Trophoblast cell (in vitro differentiated cells and primary cell): ENCODE measurements around the gene USP43.

Experiments used
- DNase-seq, 2 donors: peaks; one replicate each; pipeline ENCODE4 v3.0.0-alpha.2; 2016
- H2AFZ ChIP-seq: 2 replicates; pipeline ENCODE4 v1.6.1; 2013; ENCODE audit warnings: low read length, moderate library complexity, mild to moderate bottlenecking; ENCODE audit not compliant: insufficient read depth, poor library complexity
- H2AK5ac ChIP-seq: 2 replicates; pipeline ENCODE4 v1.6.1; 2013; ENCODE audit warnings: mild to moderate bottlenecking, low read length
- H2BK120ac ChIP-seq: 2 replicates; pipeline ENCODE4 v1.6.1; 2013; ENCODE audit warnings: low read length, mild to moderate bottlenecking, moderate library complexity; ENCODE audit not compliant: insufficient read depth, poor library complexity
- H2BK12ac ChIP-seq: 2 replicates; pipeline ENCODE4 v1.6.1; 2013; ENCODE audit warnings: mild to moderate bottlenecking, low read length, moderate library complexity
- H2BK5ac ChIP-seq: 2 replicates; pipeline ENCODE4 v1.6.1; 2013; ENCODE audit warnings: low read length, low read depth, moderate library complexity, mild to moderate bottlenecking; ENCODE audit not compliant: poor library complexity
- H3K14ac ChIP-seq: 2 replicates; pipeline ENCODE4 v1.6.1; 2013; ENCODE audit warnings: mild to moderate bottlenecking, low read length
- H3K18ac ChIP-seq: 2 replicates; pipeline ENCODE4 v1.6.1; 2013; ENCODE audit warnings: mild to moderate bottlenecking, low read length
- H3K23ac ChIP-seq: 2 replicates; pipeline ENCODE4 v1.6.1; 2013; ENCODE audit warnings: low read length
- H3K27ac ChIP-seq: 2 replicates; pipeline ENCODE4 v1.5.1; 2013; ENCODE audit warnings: low read depth, mild to moderate bottlenecking, inconsistent platforms, low read length, moderate library complexity
- H3K27me3 ChIP-seq: 2 replicates; pipeline ENCODE4 v1.6.1; 2013; ENCODE audit warnings: inconsistent platforms, mild to moderate bottlenecking, low read length, moderate library complexity; ENCODE audit not compliant: insufficient read depth
- H3K36me3 ChIP-seq, 2 experiments: 1 replicate in 1 of 2; 2 replicates in 1 of 2; pipeline ENCODE4 v1.6.1; 2013; ENCODE audit warnings: low read length in 2 of 2, mild to moderate bottlenecking in 2 of 2, moderate library complexity in 1 of 2; ENCODE audit not compliant: insufficient read depth in 2 of 2, control insufficient read depth in 1 of 2
- H3K4ac ChIP-seq: 2 replicates; pipeline ENCODE4 v1.6.1; 2013; ENCODE audit warnings: low read depth, mild to moderate bottlenecking, low read length, moderate library complexity
- H3K4me1 ChIP-seq, 2 experiments: 1 replicate in 1 of 2; 2 replicates in 1 of 2; pipeline ENCODE4 v1.6.1; 2013; ENCODE audit warnings: low read length in 2 of 2, mild to moderate bottlenecking in 2 of 2, moderate library complexity in 1 of 2; ENCODE audit not compliant: insufficient read depth in 2 of 2, control insufficient read depth in 1 of 2
- H3K4me2 ChIP-seq: 2 replicates; pipeline ENCODE4 v1.6.1; 2013; ENCODE audit warnings: inconsistent platforms, mild to moderate bottlenecking, low read length, moderate library complexity
- H3K4me3 ChIP-seq: 2 replicates; pipeline ENCODE4 v1.5.1; 2013; ENCODE audit warnings: mild to moderate bottlenecking, low read depth, low read length, inconsistent platforms
- H3K79me1 ChIP-seq: one replicate; pipeline ENCODE4 v1.6.1; 2013; ENCODE audit warnings: low read length
- H3K79me2 ChIP-seq: 2 replicates; pipeline ENCODE4 v1.6.1; 2013; ENCODE audit warnings: low read length, mild to moderate bottlenecking; ENCODE audit not compliant: control insufficient read depth, insufficient read depth, poor library complexity
- H3K9ac ChIP-seq: 2 replicates; pipeline ENCODE4 v1.6.1; 2013; ENCODE audit warnings: mild to moderate bottlenecking, low read length
- H3K9me3 ChIP-seq: 2 replicates; pipeline ENCODE4 v1.6.1; 2013; ENCODE audit warnings: low read depth, mild to moderate bottlenecking, control low read depth, inconsistent platforms, low read length; ENCODE audit not compliant: insufficient read depth
- H4K12ac ChIP-seq: 2 replicates; pipeline ENCODE4 v1.6.1; 2013; ENCODE audit warnings: low read depth, mild to moderate bottlenecking, low read length, moderate library complexity
- H4K8ac ChIP-seq: 2 replicates; pipeline ENCODE4 v1.6.1; 2013; ENCODE audit warnings: low read depth, mild to moderate bottlenecking, low read length, moderate library complexity
- H4K91ac ChIP-seq: one replicate; pipeline ENCODE4 v1.6.1; 2013; ENCODE audit warnings: low read depth, mild to moderate bottlenecking, low read length, moderate library complexity
- WGBS: extraction: QIAGEN DNeasy Blood & Tissue Kit; methylation state at CpG from one replicate; pipeline ENCODE4 v1.1.7; 2013; ENCODE audit warnings: missing lambda C conversion rate; ENCODE audit not compliant: insufficient read length, insufficient coverage; ENCODE audit errors: extremely low coverage; 5-methylcytosine and 5-hydroxymethylcytosine counted together

USP43 gene

DNA sequence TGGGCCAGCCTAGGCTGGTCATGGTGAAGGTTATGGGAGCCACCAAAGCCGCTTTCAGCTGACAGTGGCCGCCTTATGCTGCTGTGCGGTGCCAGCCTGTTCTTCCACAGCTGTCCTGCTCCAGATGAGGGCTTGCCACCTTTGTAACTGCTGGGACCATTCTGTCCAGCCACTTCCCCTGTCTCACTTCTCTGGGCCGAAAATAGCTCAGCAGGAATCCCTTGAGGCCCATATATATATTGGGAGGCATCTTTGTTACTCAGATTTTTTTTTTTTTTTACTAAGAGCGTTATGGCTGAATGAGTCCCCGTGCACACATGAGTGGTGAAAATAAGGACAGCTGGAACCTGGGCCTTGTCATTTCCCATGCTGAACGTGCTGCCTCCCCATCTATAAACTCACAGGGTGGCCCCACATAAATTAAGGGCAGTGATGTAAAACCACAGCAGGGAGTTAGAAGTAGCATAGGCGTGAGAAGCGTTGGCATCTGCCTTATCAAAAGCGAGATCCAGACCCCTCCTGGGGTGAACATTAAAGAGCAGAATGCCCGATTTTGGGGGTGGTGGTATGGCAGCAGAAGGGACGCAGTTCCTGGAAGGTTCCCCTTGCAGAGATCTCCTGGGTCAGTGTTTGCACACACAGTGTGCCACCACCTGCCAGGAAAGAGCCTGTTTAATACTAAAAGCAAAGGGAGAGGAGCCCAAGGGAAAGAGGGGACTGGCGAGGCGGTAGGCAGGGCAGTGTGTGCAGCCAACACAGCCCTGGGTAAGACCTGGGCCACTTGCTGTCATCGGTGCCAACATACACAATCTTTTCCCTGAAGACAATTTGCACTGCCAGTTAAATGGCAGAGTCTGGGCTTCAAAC is 57.8 kb downstream of the USP43 start:
- Histone ChIP-seq H4K91ac (peak overlapping the region; percentile 2), H3K4me1 (peaks cover 22 to 24% of the 10 kb centered on the region in 2 experiments), H2AK5ac (peak overlapping the region; percentile 62), H2BK120ac (peak overlapping the region; percentile 5), H3K79me1 (peaks cover 8% of the 10 kb centered on the region), H3K9me3 (peaks cover 3% of the 10 kb centered on the region), H3K79me2 (no peaks in the 10 kb centered on the region), H3K4me2 (no peak overlapping the region), H3K36me3 (peaks cover 23 to 39% of the 10 kb centered on the region in 2 experiments), H3K27me3 (no peaks in the 10 kb centered on the region), H3K14ac (peak overlapping the region; percentile 49), H2BK5ac (no peak overlapping the region), H3K18ac (peak overlapping the region; percentile 81), H3K27ac (peak overlapping the region; percentile 58), H3K23ac (no peak overlapping the region), H4K8ac (no peak overlapping the region), H2BK12ac (peak overlapping the region; percentile 87), H3K4me3 (peak overlapping the region; percentile 25), H3K4ac (peak overlapping the region; percentile 37), H2AFZ (no peak overlapping the region), H3K9ac (no peak overlapping the region), H4K12ac (peak overlapping the region; percentile 43)
- DNase-seq: no peak
- no CpG with 5 or more reads among the region's 15 CpGs for WGBS

- Histone ChIP-seq H3K9me3 (peaks cover 3% of the 10 kb centered on the region), H3K36me3 (peaks cover 23 to 37% of the 10 kb centered on the region in 2 experiments), H3K79me1 (peaks cover 8% of the 10 kb centered on the region), H3K4ac (no peak overlapping the region), H3K23ac (no peak overlapping the region), H3K4me1 (peaks cover 22 to 24% of the 10 kb centered on the region in 2 experiments), H3K79me2 (no peaks in the 10 kb centered on the region), H3K14ac (no peak overlapping the region), H3K27me3 (no peaks in the 10 kb centered on the region), H3K9ac (no peak overlapping the region), H2BK12ac (peak overlapping the region; percentile 38), H3K27ac (peak overlapping the region; percentile 58), H4K12ac (no peak overlapping the region), H2BK5ac (no peak overlapping the region), H3K18ac (no peak overlapping the region), H2BK120ac (no peak overlapping the region), H2AK5ac (no peak overlapping the region), H4K91ac (no peak overlapping the region), H4K8ac (no peak overlapping the region), H3K4me3 (no peak overlapping the region), H2AFZ (no peak overlapping the region), H3K4me2 (no peak overlapping the region)
- no CpG with 5 or more reads among the region's 3 CpGs for WGBS
- no peak for DNase-seq
Measured at GRCh38 chr17:9703781-9704082, 58.4 kb downstream of the USP43 start.

DNA sequence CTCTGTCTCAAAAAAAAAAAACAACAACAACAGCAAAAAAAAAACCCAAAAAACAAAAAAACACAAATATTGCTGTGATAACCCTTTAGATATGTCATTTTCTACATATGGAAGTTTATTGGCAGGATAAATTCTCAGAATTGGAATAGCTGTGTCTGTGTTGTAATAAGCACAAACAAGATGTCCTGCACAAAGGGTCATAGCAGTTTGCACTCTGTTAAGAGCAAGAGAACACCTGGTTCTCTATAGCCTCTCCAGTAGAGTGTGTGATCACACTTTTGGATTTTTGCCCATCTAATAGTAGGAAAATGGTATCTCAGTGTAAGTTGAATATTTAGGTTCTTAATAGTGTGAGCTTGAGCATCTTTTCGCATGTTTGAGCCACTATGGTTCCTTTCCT is 60.4 kb downstream of the USP43 start:
- Histone ChIP-seq H3K4me3 (no peak overlapping the region), H3K27ac (no peak overlapping the region), H4K91ac (no peak overlapping the region), H2AFZ (no peak overlapping the region), H2BK5ac (no peak overlapping the region), H3K27me3 (no peaks in the 10 kb centered on the region), H3K36me3 (peaks cover 21 to 27% of the 10 kb centered on the region in 2 experiments), H4K8ac (no peak overlapping the region), H2AK5ac (no peak overlapping the region), H3K4me2 (no peak overlapping the region), H3K79me1 (peaks cover 6% of the 10 kb centered on the region), H3K79me2 (no peaks in the 10 kb centered on the region), H3K23ac (no peak overlapping the region), H3K4ac (no peak overlapping the region), H3K9ac (no peak overlapping the region), H3K4me1 (peaks cover 13 to 18% of the 10 kb centered on the region in 2 experiments), H3K18ac (no peak overlapping the region), H2BK120ac (no peak overlapping the region), H3K14ac (no peak overlapping the region), H2BK12ac (no peak overlapping the region), H3K9me3 (peaks cover 3% of the 10 kb centered on the region), H4K12ac (no peak overlapping the region)
- WGBS: no CpG with 5 or more reads among the region's 1 CpG
- DNase-seq: no peak

GRCh38 chr17:9707948-9708347 is 62.6 kb downstream of the USP43 start:
- DNase-seq: no peak
- Histone ChIP-seq H3K23ac (no peak overlapping the region), H2AK5ac (no peak overlapping the region), H3K18ac (no peak overlapping the region), H3K27ac (no peak overlapping the region), H3K14ac (no peak overlapping the region), H3K4me2 (no peak overlapping the region), H2BK120ac (no peak overlapping the region), H2BK12ac (no peak overlapping the region), H2BK5ac (no peak overlapping the region), H3K27me3 (no peaks in the 10 kb centered on the region), H3K4me3 (no peak overlapping the region), H4K8ac (no peak overlapping the region), H3K79me1 (no peaks in the 10 kb centered on the region), H3K4ac (no peak overlapping the region), H4K12ac (no peak overlapping the region), H4K91ac (no peak overlapping the region), H3K4me1 (peaks cover 7 to 8% of the 10 kb centered on the region in 2 experiments), H2AFZ (no peak overlapping the region), H3K9ac (no peak overlapping the region), H3K79me2 (no peaks in the 10 kb centered on the region), H3K9me3 (peaks cover 3% of the 10 kb centered on the region), H3K36me3 (peaks cover 17 to 24% of the 10 kb centered on the region in 2 experiments)
- no CpG with 5 or more reads among the region's 4 CpGs for WGBS
